HG03460 (cell line): ENCODE results near the gene ANAPC13.

Experiments
- ATAC-seq: cut with Tn5 transposase; IDR thresholded peaks from one replicate; pipeline ENCODE4 v1.9.1; 2021; ENCODE audit not compliant: unreplicated experiment

Gene ANAPC13

DNA sequence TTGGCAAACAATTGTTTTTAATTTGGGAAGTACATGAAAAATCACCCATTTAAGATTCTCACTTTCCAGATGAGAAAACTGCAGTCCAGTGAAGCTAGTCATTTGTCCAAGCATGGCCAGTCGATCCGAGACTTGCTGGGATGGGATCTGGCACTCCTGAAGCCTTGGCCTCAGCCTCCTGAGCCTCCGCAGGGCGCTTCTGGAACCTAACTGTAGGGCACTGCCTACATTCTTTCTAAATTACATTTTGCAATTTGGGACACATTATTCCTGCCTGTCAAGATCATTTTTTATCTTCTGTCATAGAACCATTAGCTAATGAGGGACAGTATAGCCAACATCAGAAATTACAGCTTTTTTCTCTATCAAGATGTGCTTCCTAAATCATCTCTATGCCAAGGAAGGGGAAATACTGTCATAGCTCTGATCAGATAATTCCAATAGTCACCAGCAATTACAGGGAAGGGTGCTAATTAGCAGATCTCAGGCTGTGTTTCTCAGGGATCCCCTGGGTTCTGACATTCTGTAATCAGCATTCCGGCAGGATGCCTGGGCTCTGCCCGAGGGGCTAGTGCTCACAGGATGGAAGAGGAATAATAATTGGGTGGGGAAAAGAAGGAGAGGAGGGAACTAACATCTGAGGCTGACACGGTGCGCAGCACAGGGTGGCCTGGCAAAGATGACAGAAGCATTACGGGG lies 28.3 kb downstream of the ANAPC13 start:
- no peak for ATAC-seq

GRCh38 chr3:134453631-134454030 lies 32.2 kb downstream of the ANAPC13 start:
- ATAC-seq: no peak

GRCh38 chr3:134449951-134450350 lies 35.8 kb downstream of the ANAPC13 start:
- ATAC-seq: no peak

DNA sequence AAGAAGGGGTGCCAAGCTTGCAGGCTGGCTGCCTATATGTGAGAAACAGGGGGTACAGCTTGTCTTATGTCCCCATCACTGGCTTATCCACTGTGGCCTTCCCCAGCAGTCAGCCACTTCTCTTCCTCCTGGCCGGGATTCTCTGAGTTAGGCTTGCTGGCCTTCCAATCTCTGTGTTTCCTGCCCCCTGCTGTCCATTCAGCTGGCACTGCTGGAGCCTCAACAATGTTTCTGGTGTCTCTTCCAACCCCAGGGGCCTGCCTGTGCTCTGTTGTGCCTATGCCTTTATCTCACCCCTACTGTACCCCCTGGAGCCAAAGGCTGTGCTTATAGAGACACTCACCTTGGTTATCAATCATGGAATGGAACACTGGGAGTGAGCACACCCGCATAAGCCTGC lies 36.5 kb downstream of the ANAPC13 start:
- ATAC-seq: no peak

GRCh38 chr3:134448664-134449063 lies 37.1 kb downstream of the ANAPC13 start:
- no peak for ATAC-seq

GRCh38 chr3:134447351-134447750 lies 38.4 kb downstream of the ANAPC13 start:
- no peak for ATAC-seq

- ATAC-seq: no peak
These were observed 39.0 kb downstream of the ANAPC13 start for GRCh38 chr3:134446800-134447199.

DNA sequence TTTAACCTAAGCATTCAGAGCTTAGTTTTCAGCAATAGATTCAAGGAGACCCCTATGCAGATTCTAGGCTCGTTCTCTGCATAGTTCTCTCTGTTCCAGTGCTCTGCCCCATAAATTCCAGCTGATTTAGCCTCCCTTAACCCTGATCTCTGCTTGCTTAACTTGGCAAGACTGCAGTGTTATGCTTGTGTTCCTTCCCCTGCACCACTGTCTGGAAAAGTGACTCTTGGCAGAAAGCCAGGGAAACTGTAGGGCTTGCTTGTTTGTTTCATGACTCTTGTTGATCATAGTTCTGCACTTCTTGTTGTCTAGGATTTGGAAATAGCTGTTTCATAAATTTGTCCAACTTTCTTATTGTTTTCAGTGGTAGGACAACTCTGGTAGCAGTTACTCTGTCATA lies 40.1 kb downstream of the ANAPC13 start:
- ATAC-seq: no peak

GRCh38 chr3:134445095-134445494 lies 40.7 kb downstream of the ANAPC13 start:
- ATAC-seq: no peak

- ATAC-seq: no peak
These were observed 44.0 kb downstream of the ANAPC13 start for GRCh38 chr3:134441821-134442220.

- no peak for ATAC-seq
These were observed 44.5 kb downstream of the ANAPC13 start for GRCh38 chr3:134441321-134441720.

GRCh38 chr3:134437211-134437752 lies 48.5 kb downstream of the ANAPC13 start:
- ATAC-seq: no peak

DNA sequence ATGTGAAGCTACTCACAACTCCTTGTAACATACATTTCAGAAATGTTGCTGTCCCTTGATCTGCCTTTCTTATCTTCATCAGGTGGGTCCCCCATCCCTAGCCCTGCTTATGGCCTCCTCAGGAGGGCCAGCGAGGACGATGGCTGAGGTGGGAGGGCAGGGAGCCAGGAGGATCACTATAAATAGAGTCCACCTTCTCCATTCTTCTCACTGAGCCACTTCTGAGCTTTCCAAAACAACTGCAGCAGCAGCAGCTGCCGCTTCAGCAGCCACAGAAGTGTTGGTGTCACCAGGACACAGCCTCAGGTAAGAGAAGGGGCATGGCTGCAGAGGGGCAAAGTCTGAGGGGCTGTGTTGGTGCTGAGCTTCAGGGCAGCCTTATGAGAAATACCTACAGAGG lies 53.5 kb downstream of the ANAPC13 start:
- no peak for ATAC-seq

DNA sequence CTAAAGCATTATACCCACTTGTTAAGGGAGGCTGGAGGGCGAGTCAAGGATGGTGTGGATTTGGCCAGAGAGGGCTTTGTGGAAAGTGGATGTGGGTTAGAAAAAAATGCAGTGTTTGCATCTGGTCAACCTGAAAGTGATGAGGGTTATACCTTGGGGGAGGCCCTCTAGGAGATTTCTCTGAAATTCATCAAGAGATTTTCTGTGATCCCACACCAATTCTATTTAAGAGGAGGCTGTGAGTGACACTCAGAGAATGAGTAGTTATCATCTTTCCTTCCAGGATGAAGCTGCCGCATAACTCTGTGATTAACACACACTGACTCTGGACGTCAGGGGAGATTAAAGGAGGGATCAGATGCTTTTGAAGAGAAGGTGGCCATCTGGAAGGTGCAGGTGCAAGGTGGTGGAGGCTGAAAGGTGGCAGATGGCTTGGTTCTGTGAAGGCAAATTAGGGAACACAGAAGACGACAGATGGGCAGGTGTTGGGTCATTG lies 54.8 kb downstream of the ANAPC13 start:
- no peak for ATAC-seq

DNA sequence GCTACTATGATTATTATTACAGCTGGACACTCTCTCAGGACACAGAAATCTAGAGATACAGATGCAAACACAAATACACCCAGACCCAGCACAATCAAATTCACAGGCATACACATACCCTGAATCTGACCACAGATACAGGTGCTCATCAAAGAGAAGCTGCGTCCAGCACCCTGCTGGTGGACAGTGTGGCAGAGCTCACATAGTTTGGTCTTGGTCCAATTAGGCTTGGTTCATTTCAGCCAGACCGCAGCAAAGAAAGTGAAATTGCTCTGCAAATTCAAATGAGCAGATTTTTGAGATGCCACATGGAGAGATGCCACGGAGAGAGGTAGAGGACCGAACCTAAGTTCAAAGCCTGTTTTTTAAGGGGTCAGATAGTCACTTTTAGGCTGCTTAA lies 55.6 kb downstream of the ANAPC13 start:
- ATAC-seq: no peak

- no peak for ATAC-seq
These were observed 57.4 kb downstream of the ANAPC13 start for GRCh38 chr3:134428401-134428800.
